A549 (cell line): ENCODE results near the gene BFSP2. TPM values are rescaled to one million over a fixed set of nuclear protein-coding genes. Genes with fewer than 3 reads are reported as not detected.

Source experiments
- ATAC-seq, 2 experiments: fragments of 200-7000 bp in 1 of 2; fragments of >200 bp in 1 of 2; cut with Nextera tagmentation in 1 of 2; cut with Tn5 transposase in 1 of 2; 3 replicates each; pipeline versions ENCODE4 v1.8.0 to v1.9.1; 2018 to 2020; ENCODE audit warnings: mild to moderate bottlenecking in 1 of 2, moderate library complexity in 1 of 2
- CTCF ChIA-PET: fragments of 300-600 bp; sonication (Branson Sonifier 250); formaldehyde crosslinking; extraction: SDS; loops from one replicate; lab custom pipeline; 2021; ENCODE audit warnings: antibody characterized with exemption, inconsistent platforms; lab: Yijun Ruan, JAX
- POLR2A ChIA-PET: fragments of 350-600 bp; formaldehyde crosslinking; extraction: SDS; loops from one replicate; lab custom pipeline; 2021; ENCODE audit warnings: antibody characterized with exemption, inconsistent platforms; lab: Yijun Ruan, JAX
- DNase-seq, 2 experiments: peaks; one replicate each; pipeline versions ENCODE4 v3.0.0 to v3.0.0-alpha.2; 2011 to 2016; ENCODE audit warnings: low read depth in 1 of 2, low spot score in 1 of 2
- FAIRE-seq: peaks from 2 replicates; lab custom pipeline; 2011; peaks lifted over from hg19 to GRCh38; lab: Jason Lieb, UNC
- H3K27ac ChIP-seq, 2 experiments: fragments of >200 bp; sonication (Bioruptor Twin); formaldehyde crosslinking; 3 replicates each; pipeline ENCODE4 v1.5.1; 2016 to 2017
- H3K4me1 ChIP-seq: fragments of >200 bp; sonication (Bioruptor Twin); formaldehyde crosslinking; 3 replicates; pipeline ENCODE4 v1.6.1; 2016
- H3K4me2 ChIP-seq: fragments of >200 bp; sonication (Bioruptor Twin); formaldehyde crosslinking; 3 replicates; pipeline ENCODE4 v1.6.1; 2016
- H3K4me3 ChIP-seq: fragments of >200 bp; sonication (Bioruptor Twin); formaldehyde crosslinking; 3 replicates; pipeline ENCODE4 v1.5.1; 2016
- H3K9me3 ChIP-seq: fragments of >200 bp; sonication (Bioruptor Twin); formaldehyde crosslinking; 3 replicates; pipeline ENCODE4 v1.6.1; 2016
- CBX2 ChIP-seq: fragments of 200-600 bp; sonication (generic); IDR thresholded peaks from 2 replicates; pipeline ENCODE4 v1.6.1; 2016; ENCODE audit warnings: low read depth, mild to moderate bottlenecking, borderline replicate concordance
- CBX8 ChIP-seq: fragments of 200-600 bp; sonication (generic); IDR thresholded peaks from 2 replicates; pipeline ENCODE4 v1.6.1; 2016
- EP300 ChIP-seq, 2 experiments: fragments of >200 bp; sonication (Bioruptor Twin); formaldehyde crosslinking; IDR thresholded peaks; 2 replicates in 1 of 2; 3 replicates in 1 of 2; pipeline ENCODE4 v1.6.1; 2016 to 2017
- FOXS1 ChIP-seq: fragments of 250-450 bp; sonication (Bioruptor Pico); IDR thresholded peaks from 2 replicates; pipeline ENCODE4 v1.5.0; 2020; ENCODE audit warnings: mild to moderate bottlenecking, moderate library complexity
- MAFK ChIP-seq: fragments of 450-650 bp; IDR thresholded peaks from 2 replicates; pipeline ENCODE4 v1.6.1; 2014; ENCODE audit not compliant: partially characterized antibody
- MAZ ChIP-seq: fragments of 150-350 bp; IDR thresholded peaks from 2 replicates; pipeline ENCODE4 v1.6.1; 2014; ENCODE audit warnings: antibody characterized with exemption, low read depth, low read length, borderline replicate concordance
- NPAS2 ChIP-seq: fragments of 250-450 bp; sonication (Bioruptor Pico); IDR thresholded peaks from 2 replicates; pipeline ENCODE4 v1.8.0; 2022; ENCODE audit warnings: mild to moderate bottlenecking, moderate library complexity, borderline replicate concordance
- PHF8 ChIP-seq: fragments of 200-600 bp; sonication (generic); IDR thresholded peaks from 2 replicates; pipeline ENCODE4 v1.6.1; 2016; ENCODE audit warnings: low read depth, mild to moderate bottlenecking, antibody characterized with exemption, moderate library complexity, borderline replicate concordance
- POLR2A ChIP-seq: IDR thresholded peaks from 2 replicates; pipeline ENCODE4 v1.6.1; 2012; ENCODE audit warnings: mild to moderate bottlenecking, low read length
- RAD21 ChIP-seq, 2 experiments: fragments of >200 bp in 1 of 2; sonication (Bioruptor Twin) in 1 of 2; formaldehyde crosslinking in 1 of 2; IDR thresholded peaks in 1 of 2; conservative IDR thresholded peaks in 1 of 2; 2 replicates in 1 of 2; 3 replicates in 1 of 2; pipeline ENCODE4 v1.6.1; 2012 to 2018; ENCODE audit warnings: inconsistent platforms in 1 of 2
- RCOR1 ChIP-seq: fragments of 150-350 bp; IDR thresholded peaks from 2 replicates; pipeline ENCODE4 v1.6.1; 2014; ENCODE audit warnings: antibody characterized with exemption, low read length, low read depth
- SREBF2 ChIP-seq: fragments of 450-650 bp; IDR thresholded peaks from 2 replicates; pipeline ENCODE4 v1.6.1; 2014; ENCODE audit warnings: mild to moderate bottlenecking, moderate library complexity
- TP53 ChIP-seq: fragments of 250-450 bp; sonication (Bioruptor Pico); IDR thresholded peaks from 2 replicates; pipeline ENCODE4 v1.5.0; 2021; ENCODE audit warnings: mild to moderate bottlenecking, moderate library complexity
- ZFP36 ChIP-seq: fragments of 450-650 bp; IDR thresholded peaks from 2 replicates; pipeline ENCODE4 v1.6.1; 2014; ENCODE audit warnings: borderline replicate concordance; ENCODE audit not compliant: partially characterized antibody
- WGBS: methylation state at CpG from one replicate; pipeline ENCODE4 v1.1.6; 2017; ENCODE audit errors: missing lambda C conversion rate; 5-methylcytosine and 5-hydroxymethylcytosine counted together
- polyA minus RNA-seq: library from RNA; depleted of rRNA, polyadenylated mRNA; stranded (reverse); fragments of >200 nt; gene quantifications from 2 replicates; pipeline ENCODE4 v1.2.3, GENCODE V29; 2011; rRNA and poly(A)+ RNA removed
- polyA plus RNA-seq, 4 experiments: library from polyadenylated mRNA; depleted of rRNA in 3 of 4; stranded (reverse); fragments of >200 nt; fragmentation: RNase III in 1 of 4; extraction: RNeasy Plus Mini Kit Qiagen cat#74134 plus additional on column Dnase treatment in 1 of 4; gene quantifications; 2 replicates in 3 of 4; 3 replicates in 1 of 4; pipeline ENCODE4 v1.2.3, GENCODE V29; 2011 to 2017
- TF ChIP-seq, protein P1 (sequence below): fragments of 150-350 bp; IDR thresholded peaks from 2 replicates; pipeline ENCODE4 v1.6.1; 2014; ENCODE audit warnings: low read depth, mild to moderate bottlenecking, low read length
- TF ChIP-seq, protein P2 (sequence below): fragments of 200-600 bp; sonication (generic); IDR thresholded peaks from 2 replicates; pipeline ENCODE4 v1.6.1; 2016; ENCODE audit warnings: antibody characterized with exemption, mild to moderate bottlenecking, moderate library complexity
- TF ChIP-seq, protein P3 (sequence below): fragments of 450-650 bp; IDR thresholded peaks from 2 replicates; pipeline ENCODE4 v1.6.1; 2014; ENCODE audit warnings: antibody characterized with exemption

BFSP2 gene, protein sequence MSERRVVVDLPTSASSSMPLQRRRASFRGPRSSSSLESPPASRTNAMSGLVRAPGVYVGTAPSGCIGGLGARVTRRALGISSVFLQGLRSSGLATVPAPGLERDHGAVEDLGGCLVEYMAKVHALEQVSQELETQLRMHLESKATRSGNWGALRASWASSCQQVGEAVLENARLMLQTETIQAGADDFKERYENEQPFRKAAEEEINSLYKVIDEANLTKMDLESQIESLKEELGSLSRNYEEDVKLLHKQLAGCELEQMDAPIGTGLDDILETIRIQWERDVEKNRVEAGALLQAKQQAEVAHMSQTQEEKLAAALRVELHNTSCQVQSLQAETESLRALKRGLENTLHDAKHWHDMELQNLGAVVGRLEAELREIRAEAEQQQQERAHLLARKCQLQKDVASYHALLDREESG
- polyA plus RNA-seq (2011; rRNA removed) (0.18 TPM in 1 of 2 replicates, not detected in the other), polyA plus RNA-seq (2017; fragmentation: RNase III; extraction: RNeasy Plus Mini Kit Qiagen cat#74134 plus additional on column Dnase treatment) (not detected in 3 replicates), polyA minus RNA-seq (not detected in 2 replicates)
- polyA plus RNA-seq (2012; cell fraction: cytosol; rRNA removed) = not detected in 2 replicates
- polyA plus RNA-seq (2012; cell fraction: nucleus; rRNA removed) = not detected in 2 replicates

DNA sequence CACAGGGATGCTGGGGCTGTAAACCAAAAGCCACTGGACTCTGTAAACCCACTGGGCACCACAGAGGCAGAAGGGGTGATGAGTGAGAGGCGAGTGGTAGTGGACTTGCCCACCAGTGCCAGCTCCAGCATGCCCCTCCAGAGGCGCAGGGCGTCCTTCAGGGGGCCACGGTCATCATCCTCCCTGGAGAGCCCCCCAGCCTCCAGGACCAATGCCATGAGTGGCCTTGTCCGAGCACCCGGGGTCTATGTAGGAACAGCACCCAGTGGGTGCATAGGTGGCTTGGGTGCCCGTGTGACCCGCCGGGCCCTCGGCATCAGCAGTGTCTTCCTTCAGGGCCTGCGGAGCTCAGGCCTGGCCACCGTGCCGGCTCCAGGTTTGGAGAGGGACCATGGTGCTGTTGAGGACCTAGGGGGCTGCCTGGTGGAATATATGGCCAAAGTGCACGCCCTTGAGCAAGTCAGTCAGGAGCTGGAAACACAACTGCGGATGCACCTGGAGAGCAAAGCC, at the start of gene BFSP2:
Gene BFSP2 (plus strand): TSS at position 51 of the 510 bp plus-strand sequence. CDS start 28 bp downstream, at position 79.
- POLR2A ChIA-PET = no interaction called here
- H3K4me3 ChIP-seq = no peak within 1 kb of the TSS
- no peak within 1 kb of the TSS for H3K4me2 ChIP-seq
- H3K4me1 ChIP-seq = no peaks in the 10 kb centered on the region
- ATAC-seq = no peak
- no peak within 1 kb of the TSS for H3K27ac ChIP-seq
- TF ChIP-seq RAD21 (conservative IDR thresholded peaks at IDR 0.05 in 1 of 2, IDR thresholded peaks at IDR 0.05 in 1 of 2) = no peak
- TF ChIP-seq EP300 (IDR thresholded peaks at IDR 0.05) = no peak
- TF ChIP-seq MAZ = no peak
- TF ChIP-seq MAFK = no peak
- no peak for TF ChIP-seq TP53 (CRISPR knock-in tag)
- TF ChIP-seq, protein P1, sequence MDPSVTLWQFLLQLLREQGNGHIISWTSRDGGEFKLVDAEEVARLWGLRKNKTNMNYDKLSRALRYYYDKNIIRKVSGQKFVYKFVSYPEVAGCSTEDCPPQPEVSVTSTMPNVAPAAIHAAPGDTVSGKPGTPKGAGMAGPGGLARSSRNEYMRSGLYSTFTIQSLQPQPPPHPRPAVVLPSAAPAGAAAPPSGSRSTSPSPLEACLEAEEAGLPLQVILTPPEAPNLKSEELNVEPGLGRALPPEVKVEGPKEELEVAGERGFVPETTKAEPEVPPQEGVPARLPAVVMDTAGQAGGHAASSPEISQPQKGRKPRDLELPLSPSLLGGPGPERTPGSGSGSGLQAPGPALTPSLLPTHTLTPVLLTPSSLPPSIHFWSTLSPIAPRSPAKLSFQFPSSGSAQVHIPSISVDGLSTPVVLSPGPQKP = no peak
- no peak for TF ChIP-seq FOXS1 (CRISPR knock-in tag)
- TF ChIP-seq, all 56 proteins: peak for 0
- WGBS = no CpG with 5 or more reads among the region's 15 CpGs
- CTCF ChIA-PET = interaction anchor here (0.5 to 0.7 kb wide), 2 partner anchors 20 to 42 kb away, joined by 3 read pairs; no protein-coding TSS in a partner anchor
- FAIRE-seq (no peak), DNase-seq (no peak)
- H3K9me3 ChIP-seq = no peaks in the 10 kb centered on the region

DNA sequence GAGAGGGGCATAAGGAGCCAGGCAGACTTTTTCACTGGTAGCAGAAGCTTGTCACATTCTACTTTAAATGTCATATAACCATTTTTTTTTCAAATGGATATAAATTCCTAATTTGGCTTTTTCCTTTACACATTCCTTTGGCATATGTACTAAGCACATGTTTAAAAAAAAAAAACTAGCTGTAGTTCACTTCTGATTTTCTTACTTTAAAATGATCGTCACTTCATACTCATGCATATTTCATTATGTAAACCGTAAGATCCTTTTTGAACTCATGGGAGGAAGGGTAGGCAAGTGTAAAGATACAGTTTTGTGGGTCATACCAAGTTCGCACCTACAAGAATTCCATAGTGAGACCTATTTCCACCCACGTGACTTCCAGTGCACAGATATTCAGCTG, 45.1 kb upstream of the BFSP2 start:
- Histone ChIP-seq H3K4me3 (no peak overlapping the region), H3K4me2 (no peak overlapping the region), H3K27ac (no peak overlapping the region), H3K4me1 (no peaks in the 10 kb centered on the region), H3K9me3 (no peaks in the 10 kb centered on the region)
- FAIRE-seq = no peak
- no peak for ATAC-seq
- no peak for TF ChIP-seq PHF8
- TF ChIP-seq SREBF2 = no peak
- TF ChIP-seq POLR2A = no peak
- TF ChIP-seq, protein P2, sequence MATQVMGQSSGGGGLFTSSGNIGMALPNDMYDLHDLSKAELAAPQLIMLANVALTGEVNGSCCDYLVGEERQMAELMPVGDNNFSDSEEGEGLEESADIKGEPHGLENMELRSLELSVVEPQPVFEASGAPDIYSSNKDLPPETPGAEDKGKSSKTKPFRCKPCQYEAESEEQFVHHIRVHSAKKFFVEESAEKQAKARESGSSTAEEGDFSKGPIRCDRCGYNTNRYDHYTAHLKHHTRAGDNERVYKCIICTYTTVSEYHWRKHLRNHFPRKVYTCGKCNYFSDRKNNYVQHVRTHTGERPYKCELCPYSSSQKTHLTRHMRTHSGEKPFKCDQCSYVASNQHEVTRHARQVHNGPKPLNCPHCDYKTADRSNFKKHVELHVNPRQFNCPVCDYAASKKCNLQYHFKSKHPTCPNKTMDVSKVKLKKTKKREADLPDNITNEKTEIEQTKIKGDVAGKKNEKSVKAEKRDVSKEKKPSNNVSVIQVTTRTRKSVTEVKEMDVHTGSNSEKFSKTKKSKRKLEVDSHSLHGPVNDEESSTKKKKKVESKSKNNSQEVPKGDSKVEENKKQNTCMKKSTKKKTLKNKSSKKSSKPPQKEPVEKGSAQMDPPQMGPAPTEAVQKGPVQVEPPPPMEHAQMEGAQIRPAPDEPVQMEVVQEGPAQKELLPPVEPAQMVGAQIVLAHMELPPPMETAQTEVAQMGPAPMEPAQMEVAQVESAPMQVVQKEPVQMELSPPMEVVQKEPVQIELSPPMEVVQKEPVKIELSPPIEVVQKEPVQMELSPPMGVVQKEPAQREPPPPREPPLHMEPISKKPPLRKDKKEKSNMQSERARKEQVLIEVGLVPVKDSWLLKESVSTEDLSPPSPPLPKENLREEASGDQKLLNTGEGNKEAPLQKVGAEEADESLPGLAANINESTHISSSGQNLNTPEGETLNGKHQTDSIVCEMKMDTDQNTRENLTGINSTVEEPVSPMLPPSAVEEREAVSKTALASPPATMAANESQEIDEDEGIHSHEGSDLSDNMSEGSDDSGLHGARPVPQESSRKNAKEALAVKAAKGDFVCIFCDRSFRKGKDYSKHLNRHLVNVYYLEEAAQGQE = no peak
- TF ChIP-seq ZFP36 = no peak
- TF ChIP-seq, protein P3, sequence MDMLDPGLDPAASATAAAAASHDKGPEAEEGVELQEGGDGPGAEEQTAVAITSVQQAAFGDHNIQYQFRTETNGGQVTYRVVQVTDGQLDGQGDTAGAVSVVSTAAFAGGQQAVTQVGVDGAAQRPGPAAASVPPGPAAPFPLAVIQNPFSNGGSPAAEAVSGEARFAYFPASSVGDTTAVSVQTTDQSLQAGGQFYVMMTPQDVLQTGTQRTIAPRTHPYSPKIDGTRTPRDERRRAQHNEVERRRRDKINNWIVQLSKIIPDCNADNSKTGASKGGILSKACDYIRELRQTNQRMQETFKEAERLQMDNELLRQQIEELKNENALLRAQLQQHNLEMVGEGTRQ = no peak
- no peak for TF ChIP-seq RCOR1
- TF ChIP-seq CBX2 = no peak
- TF ChIP-seq, protein P1 = no peak
- no peak for TF ChIP-seq FOXS1 (CRISPR knock-in tag)
- TF ChIP-seq NPAS2 (CRISPR knock-in tag) = no peak
- no peak for TF ChIP-seq CBX8
- WGBS = 1% methylated on average over 4 of the region's 4 CpGs
- ChIA-PET CTCF (no interaction called here), POLR2A (no interaction called here)
- DNase-seq = no peak
